Gastrocnemius medialis (tissue), 4 donors: ENCODE measurements around the gene TMTC1. TPM values are rescaled to one million over a fixed set of nuclear protein-coding genes. Genes with fewer than 3 reads are reported as not detected.

ENCODE experiments used
- ATAC-seq, 2 donors: fragments of 150-250 bp; one replicate each; pipeline ENCODE4 v1.9.1; 2016
- DNase-seq, 2 donors: peaks; one replicate each; pipeline ENCODE4 v3.0.0-alpha.2; 2019
- H3K27ac ChIP-seq, 4 donors: fragments of 200-600 bp; sonication (generic); 1 replicate in 1 of 4; 2 replicates in 3 of 4; pipeline ENCODE4 v1.5.1; 2016 to 2018; ENCODE audit warnings: mild to moderate bottlenecking in 2 of 4, moderate library complexity in 1 of 4
- H3K27me3 ChIP-seq, 3 donors: fragments of 200-600 bp; sonication (generic) in 2 of 3; 1 replicate in 1 of 3; 2 replicates in 2 of 3; pipeline versions ENCODE4 v1.5.1 to v1.6.0; 2016 to 2019; ENCODE audit warnings: mild to moderate bottlenecking in 1 of 3, moderate library complexity in 1 of 3
- H3K36me3 ChIP-seq, 2 donors: fragments of 200-600 bp; sonication (generic) in 1 of 2; one replicate each; pipeline ENCODE4 v1.5.1; 2017 to 2018
- H3K4me1 ChIP-seq, 2 donors: fragments of 200-600 bp; sonication (generic) in 1 of 2; one replicate each; pipeline ENCODE4 v1.5.1; 2016 to 2017; ENCODE audit warnings: mild to moderate bottlenecking in 2 of 2
- H3K4me3 ChIP-seq, 4 donors: fragments of 200-600 bp; sonication (generic) in 3 of 4; 1 replicate in 1 of 4; 2 replicates in 3 of 4; pipeline ENCODE4 v1.5.1; 2016 to 2019; ENCODE audit warnings: mild to moderate bottlenecking in 2 of 4
- H3K9me3 ChIP-seq, 3 donors: fragments of 200-600 bp; sonication (generic) in 2 of 3; 1 replicate in 1 of 3; 2 replicates in 2 of 3; pipeline ENCODE4 v1.5.1; 2016 to 2019
- POLR2A ChIP-seq, 2 donors: fragments of 450-650 bp; IDR thresholded peaks; one replicate each; pipeline ENCODE4 v1.6.1; 2017; ENCODE audit warnings: antibody characterized with exemption in 2 of 2, mild to moderate bottlenecking in 2 of 2, moderate library complexity in 2 of 2
- in situ Hi-C, 4 donors: fragments of 200-750 bp; cut with MboI; loops; one replicate each; pipeline versions ENCODE4 v1.15.0 to v1.8.0; 2017; ENCODE audit warnings: low sequenced_read_pairs in 4 of 4
- intact Hi-C: fragments of 100-400 bp; cut with DNase I; formaldehyde crosslinking; loops from one replicate; pipeline ENCODE4 v1.15.1; 2023; ENCODE audit warnings: low total_unique reads
- total RNA-seq, 4 donors: library from RNA; depleted of rRNA; stranded (reverse); fragments of >200 nt; gene quantifications; one replicate each; pipeline versions ENCODE4 v1.1.0 to v1.2.3, GENCODE V29; 2016
- TF ChIP-seq, protein P1 (sequence below), 5 experiments: fragments of 450-650 bp in 3 of 5; fragments of 200-600 bp in 2 of 5; sonication (generic) in 2 of 5; IDR thresholded peaks in 4 of 5; conservative IDR thresholded peaks in 1 of 5; 1 replicate in 4 of 5; 2 replicates in 1 of 5; pipeline ENCODE4 v1.5.1; 2016 to 2019; ENCODE audit warnings: antibody characterized with exemption in 5 of 5, mild to moderate bottlenecking in 3 of 5, moderate library complexity in 3 of 5

The TMTC1 gene
- total RNA-seq, 4 donors from 2014 or later, result 38.5 to 83.5 (median 42.6) TPM

DNA sequence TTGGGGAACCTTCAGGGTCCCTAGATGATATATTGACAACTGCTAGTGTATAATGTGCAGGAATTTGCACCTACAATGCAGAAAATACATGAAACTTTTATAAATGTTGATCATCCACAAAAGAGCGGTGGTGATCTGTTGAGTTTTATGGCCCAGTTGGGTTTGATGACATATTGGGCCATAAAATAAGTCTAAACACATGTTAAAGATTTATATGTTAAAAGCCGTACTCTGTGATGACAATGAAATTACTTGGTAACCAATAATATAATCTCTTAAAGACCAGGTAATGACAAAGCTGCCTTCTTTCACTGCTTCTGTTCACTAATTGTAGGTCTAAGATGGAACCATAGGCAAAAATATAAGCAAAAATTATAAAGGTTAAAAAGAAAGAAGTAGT lies 61.6 kb downstream of the TMTC1 start:
- no peaks in the 10 kb centered on the region for H3K36me3 ChIP-seq
- peak overlapping the region; percentile 23 to 93 (median 32) for H3K27ac ChIP-seq
- H3K27me3 ChIP-seq, result no peaks in the 10 kb centered on the region
- ATAC-seq (no peak), DNase-seq (no peak)
- in situ Hi-C loops (no loop called here), intact Hi-C loops (no loop called here)
- no peak overlapping the region for H3K4me3 ChIP-seq
- peaks cover 38 to 45% of the 10 kb centered on the region in 2 donors for H3K4me1 ChIP-seq
- H3K9me3 ChIP-seq, result no peaks in the 10 kb centered on the region
- TF ChIP-seq, protein P1, sequence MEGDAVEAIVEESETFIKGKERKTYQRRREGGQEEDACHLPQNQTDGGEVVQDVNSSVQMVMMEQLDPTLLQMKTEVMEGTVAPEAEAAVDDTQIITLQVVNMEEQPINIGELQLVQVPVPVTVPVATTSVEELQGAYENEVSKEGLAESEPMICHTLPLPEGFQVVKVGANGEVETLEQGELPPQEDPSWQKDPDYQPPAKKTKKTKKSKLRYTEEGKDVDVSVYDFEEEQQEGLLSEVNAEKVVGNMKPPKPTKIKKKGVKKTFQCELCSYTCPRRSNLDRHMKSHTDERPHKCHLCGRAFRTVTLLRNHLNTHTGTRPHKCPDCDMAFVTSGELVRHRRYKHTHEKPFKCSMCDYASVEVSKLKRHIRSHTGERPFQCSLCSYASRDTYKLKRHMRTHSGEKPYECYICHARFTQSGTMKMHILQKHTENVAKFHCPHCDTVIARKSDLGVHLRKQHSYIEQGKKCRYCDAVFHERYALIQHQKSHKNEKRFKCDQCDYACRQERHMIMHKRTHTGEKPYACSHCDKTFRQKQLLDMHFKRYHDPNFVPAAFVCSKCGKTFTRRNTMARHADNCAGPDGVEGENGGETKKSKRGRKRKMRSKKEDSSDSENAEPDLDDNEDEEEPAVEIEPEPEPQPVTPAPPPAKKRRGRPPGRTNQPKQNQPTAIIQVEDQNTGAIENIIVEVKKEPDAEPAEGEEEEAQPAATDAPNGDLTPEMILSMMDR (IDR thresholded peaks at IDR 0.05 in 4 of 5, conservative IDR thresholded peaks at IDR 0.05 in 1 of 5), result no peak
- no peak for TF ChIP-seq POLR2A (IDR thresholded peaks at IDR 0.05)

DNA sequence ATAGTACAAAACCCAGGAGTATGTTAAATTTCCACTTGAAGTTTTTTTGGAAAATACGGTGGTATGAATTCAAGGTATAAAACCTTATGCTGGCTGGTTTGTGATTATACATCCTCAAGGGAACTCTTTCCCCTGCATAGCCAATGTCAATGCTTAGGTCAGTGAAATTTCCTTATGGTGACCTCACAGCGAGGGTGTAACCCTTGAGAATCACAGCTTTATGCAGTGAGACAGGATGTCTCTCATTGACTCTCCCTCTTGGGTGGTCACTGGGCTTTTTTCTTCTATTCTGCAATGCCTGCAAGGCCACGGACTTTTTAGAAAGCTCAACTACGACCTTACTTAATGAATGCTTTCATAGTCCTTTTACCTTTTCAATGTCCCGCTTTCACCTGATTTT lies 64.4 kb downstream of the TMTC1 start:
- Histone ChIP-seq H3K4me3 (no peak overlapping the region), H3K27ac (peak overlapping the region; percentile 20 to 93 (median 41)), H3K4me1 (peaks cover 19 to 22% of the 10 kb centered on the region in 2 donors), H3K36me3 (no peaks in the 10 kb centered on the region), H3K27me3 (no peaks in the 10 kb centered on the region), H3K9me3 (no peaks in the 10 kb centered on the region)
- TF ChIP-seq POLR2A (IDR thresholded peaks at IDR 0.05), result no peak
- TF ChIP-seq, protein P1 (IDR thresholded peaks at IDR 0.05 in 4 of 5, conservative IDR thresholded peaks at IDR 0.05 in 1 of 5), result no peak
- ATAC-seq (no peak), DNase-seq (no peak)
- in situ Hi-C loops, result no loop called here
- intact Hi-C loops, result no loop called here

DNA sequence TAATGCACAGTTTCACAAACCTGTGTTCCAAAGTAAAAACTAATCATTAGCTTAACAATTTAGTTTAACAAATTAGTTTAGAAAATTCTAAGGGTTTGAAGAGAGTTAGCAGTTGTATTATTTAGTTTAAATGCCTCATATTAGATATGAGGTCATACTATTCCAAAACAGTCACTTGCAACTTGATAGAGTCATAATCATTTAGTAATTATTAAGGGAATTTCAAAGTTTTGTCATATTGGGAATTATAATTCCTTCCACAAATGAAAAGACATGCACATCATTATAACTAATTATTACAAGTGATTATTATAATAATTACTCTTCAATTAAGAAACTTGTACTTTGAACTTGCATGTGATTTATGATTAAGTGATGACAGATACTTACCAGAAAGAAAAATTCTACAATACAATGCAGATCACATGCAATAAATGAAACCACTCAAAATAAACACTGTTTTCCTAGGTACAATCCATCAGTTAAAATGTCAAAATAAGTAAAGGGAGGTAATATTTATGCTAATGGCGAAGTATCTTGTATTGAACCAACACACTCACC lies 66.1 kb downstream of the TMTC1 start:
- Histone ChIP-seq H3K27ac (peak overlapping the region in 1 of 4 donors; percentile 45), H3K27me3 (no peaks in the 10 kb centered on the region), H3K9me3 (no peaks in the 10 kb centered on the region), H3K4me1 (peaks cover 25 to 32% of the 10 kb centered on the region in 2 donors), H3K4me3 (no peak overlapping the region), H3K36me3 (no peaks in the 10 kb centered on the region)
- ATAC-seq (no peak), DNase-seq (no peak)
- in situ Hi-C loops (no loop called here), intact Hi-C loops (no loop called here)
- TF ChIP-seq POLR2A (IDR thresholded peaks at IDR 0.05), result no peak
- TF ChIP-seq, protein P1 (IDR thresholded peaks at IDR 0.05 in 4 of 5, conservative IDR thresholded peaks at IDR 0.05 in 1 of 5), result no peak

DNA sequence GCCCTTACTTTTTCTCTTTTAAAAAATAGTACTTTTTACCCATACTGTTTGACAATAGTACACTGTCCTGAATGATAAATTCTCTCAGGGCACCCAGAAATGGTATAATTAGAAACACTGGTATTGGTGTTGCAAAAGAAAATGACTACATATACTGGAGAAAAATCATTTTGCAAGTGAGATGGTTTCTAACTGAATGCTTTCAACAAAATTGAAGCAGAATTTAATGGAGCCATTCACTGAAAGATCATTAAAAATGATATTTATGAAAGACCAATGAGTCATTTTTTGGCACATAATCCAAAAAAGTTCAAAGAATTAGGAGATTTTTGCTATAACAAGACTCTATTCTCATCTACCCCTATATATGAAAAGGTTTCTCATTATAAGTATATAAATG lies 68.8 kb downstream of the TMTC1 start:
- Histone ChIP-seq H3K4me1 (peaks cover 34 to 41% of the 10 kb centered on the region in 2 donors), H3K27ac (peak overlapping the region; percentile 70 to 79 (median 78)), H3K4me3 (no peak overlapping the region), H3K36me3 (no peaks in the 10 kb centered on the region), H3K27me3 (no peaks in the 10 kb centered on the region), H3K9me3 (no peaks in the 10 kb centered on the region)
- ATAC-seq, result no peak
- intact Hi-C loops, result no loop called here
- TF ChIP-seq POLR2A (IDR thresholded peaks at IDR 0.05), result no peak
- TF ChIP-seq, protein P1 (IDR thresholded peaks at IDR 0.05 in 4 of 5, conservative IDR thresholded peaks at IDR 0.05 in 1 of 5), result no peak
- DNase-seq, result no peak
- in situ Hi-C loops, result no loop called here

DNA sequence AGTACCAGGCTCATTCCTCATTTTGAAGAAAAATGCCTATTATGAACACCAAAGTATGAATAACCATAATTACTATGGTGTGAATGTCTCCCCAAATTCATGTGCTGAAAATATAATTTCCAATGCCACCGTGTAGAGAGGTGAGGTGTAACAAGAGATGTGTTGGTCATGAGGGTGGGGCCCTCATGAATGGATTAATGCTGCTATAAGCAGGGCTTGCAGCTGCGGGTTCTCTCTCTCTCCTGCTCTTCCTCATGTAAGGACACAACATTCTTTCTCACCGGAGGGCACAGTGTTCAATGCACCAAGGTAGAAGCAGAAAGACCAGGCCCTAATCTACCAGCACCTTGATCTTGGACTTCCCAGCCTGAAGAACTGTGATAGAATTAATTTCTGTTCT lies 70.0 kb downstream of the TMTC1 start:
- intact Hi-C loops, result loop anchor here (2.0 kb wide), 2 partner anchors 49 to 69 kb away; partner anchors contain the start of gene TMTC1

More for the DNA sequence above, 70.0 kb downstream of the TMTC1 start:
- ATAC-seq (peak; percentile 12 to 25), DNase-seq (no peak)
- Histone ChIP-seq H3K4me1 (peaks cover 43 to 49% of the 10 kb centered on the region in 2 donors), H3K27ac (peak overlapping the region; percentile 70 to 79 (median 78)), H3K27me3 (no peaks in the 10 kb centered on the region), H3K4me3 (no peak overlapping the region), H3K36me3 (no peaks in the 10 kb centered on the region), H3K9me3 (no peaks in the 10 kb centered on the region)
- in situ Hi-C loops, result no loop called here
- no peak for TF ChIP-seq POLR2A (IDR thresholded peaks at IDR 0.05)
- TF ChIP-seq, protein P1 (IDR thresholded peaks at IDR 0.05 in 4 of 5, conservative IDR thresholded peaks at IDR 0.05 in 1 of 5), result no peak
